Measurements from ENCODE around the gene MRPL20. TPM values are rescaled to one million over a fixed set of nuclear protein-coding genes. Genes with fewer than 3 reads are reported as not detected.

Gene MRPL20
- total RNA-seq, 1 donor from 2014 or later: 155 TPM

GRCh38 chr1:1438531-1439381, 31.7 kb upstream of the MRPL20 start:
- ATAC-seq (no peak), DNase-seq (no peak)
- intact Hi-C loops (cut with micrococcal nuclease): no loop called here

GRCh38 chr1:1437904-1438376, 30.8 kb upstream of the MRPL20 start:
- ATAC-seq (no peak), DNase-seq (no peak)
- intact Hi-C loops (cut with micrococcal nuclease): no loop called here

GRCh38 chr1:1437033-1437903, 30.2 kb upstream of the MRPL20 start:
- intact Hi-C loops (cut with micrococcal nuclease): no loop called here
- DNase-seq (peak; percentile 23), ATAC-seq (no peak)

GRCh38 chr1:1436630-1437032, 29.5 kb upstream of the MRPL20 start:
- DNase-seq (no peak), ATAC-seq (no peak)
- intact Hi-C loops (cut with micrococcal nuclease): no loop called here

- DNase-seq (peak; percentile 28), ATAC-seq (no peak)
- intact Hi-C loops (cut with micrococcal nuclease): no loop called here
Observed at GRCh38 chr1:1435911-1436629, 29.0 kb upstream of the MRPL20 start.

- ATAC-seq (peak; percentile 66), DNase-seq (peak; percentile 89)
- intact Hi-C loops (cut with micrococcal nuclease): no loop called here
Observed at GRCh38 chr1:1435106-1435903, 28.2 kb upstream of the MRPL20 start, which contains the start of gene VWA1. VWA1 (plus strand) TSS chr1:1435690; CDS start chr1:1435749, 59 bp downstream.

GRCh38 chr1:1434824-1435105, 27.7 kb upstream of the MRPL20 start:
- intact Hi-C loops (cut with micrococcal nuclease): no loop called here
- no peak for DNase-seq
- no peak for ATAC-seq

GRCh38 chr1:1434131-1434823, 27.2 kb upstream of the MRPL20 start:
- DNase-seq: peak; percentile 72
- ATAC-seq: peak; percentile 10
- intact Hi-C loops (cut with micrococcal nuclease): no loop called here

- intact Hi-C loops (cut with micrococcal nuclease): no loop called here
- DNase-seq: no peak
- ATAC-seq: peak; percentile 3
Observed at GRCh38 chr1:1433804-1434130, 26.7 kb upstream of the MRPL20 start.

- peak; percentile 33 for ATAC-seq
- intact Hi-C loops (cut with micrococcal nuclease): no loop called here
- DNase-seq: peak; percentile 79
Observed at GRCh38 chr1:1432951-1433803, 26.1 kb upstream of the MRPL20 start.

GRCh38 chr1:1432274-1432950, 25.3 kb upstream of the MRPL20 start:
- DNase-seq: peak; percentile 43
- intact Hi-C loops (cut with micrococcal nuclease): no loop called here
- no peak for ATAC-seq

- DNase-seq (peak; percentile 81), ATAC-seq (peak; percentile 38)
- intact Hi-C loops (cut with micrococcal nuclease): no loop called here
Observed at GRCh38 chr1:1431845-1432273, 24.8 kb upstream of the MRPL20 start.

GRCh38 chr1:1430992-1431844, 24.1 kb upstream of the MRPL20 start:
- DNase-seq: peak; percentile 49
- ATAC-seq: no peak
- intact Hi-C loops (cut with micrococcal nuclease): no loop called here

- intact Hi-C loops (cut with micrococcal nuclease): no loop called here
- ATAC-seq: peak; percentile 69
- DNase-seq: peak; percentile 90
Observed at GRCh38 chr1:1430114-1430982, 23.3 kb upstream of the MRPL20 start.

GRCh38 chr1:1429671-1430073, 22.6 kb upstream of the MRPL20 start:
- ATAC-seq (peak; percentile 10), DNase-seq (peak; percentile 36)
- intact Hi-C loops (cut with micrococcal nuclease): no loop called here
